ENCODE measurements around the gene ARID1A.

DNA sequence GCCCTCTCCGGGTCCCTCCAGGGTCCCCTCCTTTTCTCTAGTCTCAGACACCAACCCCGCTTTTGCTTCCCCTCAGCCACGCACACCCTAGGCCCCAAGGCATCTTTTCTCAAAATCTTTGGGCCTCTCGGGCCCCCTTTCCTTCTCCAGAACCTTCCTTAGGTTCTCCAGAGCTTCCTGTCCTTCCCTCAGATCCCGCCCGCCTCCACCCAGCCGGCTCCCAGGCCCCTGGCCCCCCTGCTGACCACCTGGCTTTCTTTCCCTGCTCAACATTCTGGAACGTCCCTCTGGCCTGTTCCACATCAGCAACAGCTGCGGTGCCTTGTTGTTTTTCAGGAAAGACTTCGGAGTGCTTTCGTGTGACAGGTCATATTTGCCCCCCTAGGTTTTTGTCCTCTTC, 131.8 kb downstream of the ARID1A start:
- TF ChIP-seq, protein P1, sequence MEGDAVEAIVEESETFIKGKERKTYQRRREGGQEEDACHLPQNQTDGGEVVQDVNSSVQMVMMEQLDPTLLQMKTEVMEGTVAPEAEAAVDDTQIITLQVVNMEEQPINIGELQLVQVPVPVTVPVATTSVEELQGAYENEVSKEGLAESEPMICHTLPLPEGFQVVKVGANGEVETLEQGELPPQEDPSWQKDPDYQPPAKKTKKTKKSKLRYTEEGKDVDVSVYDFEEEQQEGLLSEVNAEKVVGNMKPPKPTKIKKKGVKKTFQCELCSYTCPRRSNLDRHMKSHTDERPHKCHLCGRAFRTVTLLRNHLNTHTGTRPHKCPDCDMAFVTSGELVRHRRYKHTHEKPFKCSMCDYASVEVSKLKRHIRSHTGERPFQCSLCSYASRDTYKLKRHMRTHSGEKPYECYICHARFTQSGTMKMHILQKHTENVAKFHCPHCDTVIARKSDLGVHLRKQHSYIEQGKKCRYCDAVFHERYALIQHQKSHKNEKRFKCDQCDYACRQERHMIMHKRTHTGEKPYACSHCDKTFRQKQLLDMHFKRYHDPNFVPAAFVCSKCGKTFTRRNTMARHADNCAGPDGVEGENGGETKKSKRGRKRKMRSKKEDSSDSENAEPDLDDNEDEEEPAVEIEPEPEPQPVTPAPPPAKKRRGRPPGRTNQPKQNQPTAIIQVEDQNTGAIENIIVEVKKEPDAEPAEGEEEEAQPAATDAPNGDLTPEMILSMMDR (IDR thresholded peaks at IDR 0.05), result no peak
- no peak for TF ChIP-seq POLR2A (IDR thresholded peaks at IDR 0.05)
- no peak for TF ChIP-seq EP300 (IDR thresholded peaks at IDR 0.05)
- TF ChIP-seq POLR2AphosphoS5 (IDR thresholded peaks at IDR 0.05), result no peak

Data from upper lobe of left lung (tissue), 4 donors.